ENCODE measurements around the gene ARMC9.

The ARMC9 gene

DNA sequence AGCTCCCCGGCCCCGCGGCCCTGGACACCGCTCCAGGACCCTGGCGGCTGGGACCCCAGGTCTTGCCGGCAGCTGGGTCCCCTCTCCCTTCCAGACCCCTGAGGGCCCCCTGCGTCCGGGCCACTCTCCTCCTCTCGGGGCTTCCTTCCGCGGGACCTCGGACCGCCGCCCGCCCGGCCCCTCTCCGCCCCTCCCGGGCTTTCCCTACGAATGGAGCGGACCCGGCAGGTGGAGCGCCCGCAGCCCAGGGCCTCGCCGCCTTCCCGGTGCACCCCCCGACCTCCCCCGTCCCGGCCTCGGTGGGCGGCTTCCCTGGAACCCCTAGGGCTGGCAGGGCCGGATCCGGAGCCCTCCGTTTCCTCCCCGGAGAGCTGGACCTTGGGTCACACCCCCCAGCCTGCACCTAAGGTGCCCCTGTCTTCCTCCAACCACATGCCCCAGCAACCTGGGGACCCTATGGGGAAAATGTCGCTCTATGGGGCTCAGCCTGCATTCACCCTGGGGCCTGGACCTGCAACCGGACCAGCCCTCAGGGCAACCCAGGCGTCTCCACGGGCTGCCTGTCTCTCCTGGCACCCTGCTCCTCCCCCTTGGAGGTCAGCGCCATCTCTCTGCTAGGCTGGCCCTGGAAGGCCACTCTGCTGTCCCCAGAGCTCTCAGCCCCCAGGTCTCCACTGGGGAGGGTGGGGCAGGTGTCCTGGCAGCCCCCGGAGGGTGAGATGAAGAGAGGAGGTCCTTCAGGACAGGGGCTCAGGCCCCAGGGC is 197.8 kb downstream of the ARMC9 start:
- H3K4me3 ChIP-seq (ENCODE audit: low read depth, low read length) = no peak overlapping the region
- in situ Hi-C loops (cut with HindIII; ENCODE audit: low sequenced_read_pairs) = no loop called here

DNA sequence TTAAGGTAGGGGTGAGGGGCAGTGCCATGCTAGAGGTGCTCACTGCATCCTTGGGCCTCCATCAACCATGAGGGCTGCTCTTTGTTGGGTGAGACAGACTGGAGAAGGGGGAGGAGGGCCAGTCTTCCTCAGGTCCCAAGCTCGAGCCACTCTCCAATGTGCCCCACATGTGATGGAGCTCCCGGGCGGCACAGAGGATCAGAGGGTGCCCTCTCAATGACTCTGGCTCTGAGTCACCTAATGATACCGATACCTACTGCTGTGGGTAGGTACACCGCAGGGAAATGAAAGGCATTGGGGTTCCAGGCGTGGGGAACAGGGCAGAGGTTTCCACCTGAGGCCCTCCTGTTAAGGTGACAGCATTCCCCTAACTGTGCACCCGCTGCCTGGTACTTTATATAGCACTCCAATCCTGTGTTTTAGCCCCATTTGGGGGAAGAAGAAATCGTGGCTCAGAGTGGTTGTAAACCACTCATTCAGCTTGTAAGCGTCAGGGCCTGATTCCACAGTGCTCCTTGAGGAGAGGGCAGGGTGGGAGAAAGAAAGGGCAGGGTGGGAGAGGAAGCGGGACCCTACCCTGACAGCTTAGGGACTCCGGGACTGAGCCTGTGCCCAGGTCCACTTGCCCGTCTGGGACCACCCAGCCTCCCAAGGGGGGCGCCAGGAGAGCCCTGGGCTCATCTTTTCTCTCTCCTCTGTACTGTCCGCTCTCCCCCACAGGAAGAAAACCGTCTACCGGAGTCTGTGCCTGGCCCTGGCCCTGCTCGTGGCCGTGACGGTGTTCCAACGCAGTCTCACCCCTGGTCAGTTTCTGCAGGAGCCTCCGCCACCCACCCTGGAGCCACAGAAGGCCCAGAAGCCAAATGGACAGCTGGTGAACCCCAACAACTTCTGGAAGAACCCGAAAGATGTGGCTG is 198.8 kb downstream of the ARMC9 start:
- TF ChIP-seq, protein P1, sequence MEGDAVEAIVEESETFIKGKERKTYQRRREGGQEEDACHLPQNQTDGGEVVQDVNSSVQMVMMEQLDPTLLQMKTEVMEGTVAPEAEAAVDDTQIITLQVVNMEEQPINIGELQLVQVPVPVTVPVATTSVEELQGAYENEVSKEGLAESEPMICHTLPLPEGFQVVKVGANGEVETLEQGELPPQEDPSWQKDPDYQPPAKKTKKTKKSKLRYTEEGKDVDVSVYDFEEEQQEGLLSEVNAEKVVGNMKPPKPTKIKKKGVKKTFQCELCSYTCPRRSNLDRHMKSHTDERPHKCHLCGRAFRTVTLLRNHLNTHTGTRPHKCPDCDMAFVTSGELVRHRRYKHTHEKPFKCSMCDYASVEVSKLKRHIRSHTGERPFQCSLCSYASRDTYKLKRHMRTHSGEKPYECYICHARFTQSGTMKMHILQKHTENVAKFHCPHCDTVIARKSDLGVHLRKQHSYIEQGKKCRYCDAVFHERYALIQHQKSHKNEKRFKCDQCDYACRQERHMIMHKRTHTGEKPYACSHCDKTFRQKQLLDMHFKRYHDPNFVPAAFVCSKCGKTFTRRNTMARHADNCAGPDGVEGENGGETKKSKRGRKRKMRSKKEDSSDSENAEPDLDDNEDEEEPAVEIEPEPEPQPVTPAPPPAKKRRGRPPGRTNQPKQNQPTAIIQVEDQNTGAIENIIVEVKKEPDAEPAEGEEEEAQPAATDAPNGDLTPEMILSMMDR (IDR thresholded peaks at IDR 0.05; ENCODE audit: low read depth, low read length) = no peak
- DNase-seq (ENCODE audit: low read depth, low spot score) = no peak
- H3K4me3 ChIP-seq (ENCODE audit: low read depth, low read length) = no peak overlapping the region
- in situ Hi-C loops (cut with HindIII; ENCODE audit: low sequenced_read_pairs) = no loop called here

More for the DNA sequence above, 197.8 kb downstream of the ARMC9 start:
- TF ChIP-seq, protein P1 (IDR thresholded peaks at IDR 0.05; ENCODE audit: low read depth, low read length) = no peak
- DNase-seq (ENCODE audit: low read depth, low spot score) = no peak

DNA sequence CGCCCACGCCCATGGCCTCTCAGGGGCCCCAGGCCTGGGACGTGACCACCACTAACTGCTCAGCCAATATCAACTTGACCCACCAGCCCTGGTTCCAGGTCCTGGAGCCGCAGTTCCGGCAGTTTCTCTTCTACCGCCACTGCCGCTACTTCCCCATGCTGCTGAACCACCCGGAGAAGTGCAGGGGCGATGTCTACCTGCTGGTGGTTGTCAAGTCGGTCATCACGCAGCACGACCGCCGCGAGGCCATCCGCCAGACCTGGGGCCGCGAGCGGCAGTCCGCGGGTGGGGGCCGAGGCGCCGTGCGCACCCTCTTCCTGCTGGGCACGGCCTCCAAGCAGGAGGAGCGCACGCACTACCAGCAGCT is 199.5 kb downstream of the ARMC9 start:
- in situ Hi-C loops (cut with HindIII; ENCODE audit: low sequenced_read_pairs) = no loop called here
- DNase-seq (ENCODE audit: low read depth, low spot score) = no peak
- no peak overlapping the region for H3K4me3 ChIP-seq (ENCODE audit: low read depth, low read length)
- TF ChIP-seq, protein P1 (IDR thresholded peaks at IDR 0.05; ENCODE audit: low read depth, low read length) = no peak

DNA sequence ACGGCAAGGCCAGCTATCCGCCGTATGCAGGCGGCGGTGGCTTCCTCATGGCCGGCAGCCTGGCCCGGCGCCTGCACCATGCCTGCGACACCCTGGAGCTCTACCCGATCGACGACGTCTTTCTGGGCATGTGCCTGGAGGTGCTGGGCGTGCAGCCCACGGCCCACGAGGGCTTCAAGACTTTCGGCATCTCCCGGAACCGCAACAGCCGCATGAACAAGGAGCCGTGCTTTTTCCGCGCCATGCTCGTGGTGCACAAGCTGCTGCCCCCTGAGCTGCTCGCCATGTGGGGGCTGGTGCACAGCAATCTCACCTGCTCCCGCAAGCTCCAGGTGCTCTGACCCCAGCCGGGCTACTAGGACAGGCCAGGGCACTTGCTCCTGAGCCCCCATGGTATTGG is 200.2 kb downstream of the ARMC9 start:
- H3K4me3 ChIP-seq (ENCODE audit: low read depth, low read length) = no peak overlapping the region
- TF ChIP-seq, protein P1 (IDR thresholded peaks at IDR 0.05; ENCODE audit: low read depth, low read length) = no peak
- in situ Hi-C loops (cut with HindIII; ENCODE audit: low sequenced_read_pairs) = no loop called here
- DNase-seq (ENCODE audit: low read depth, low spot score) = no peak

DNA sequence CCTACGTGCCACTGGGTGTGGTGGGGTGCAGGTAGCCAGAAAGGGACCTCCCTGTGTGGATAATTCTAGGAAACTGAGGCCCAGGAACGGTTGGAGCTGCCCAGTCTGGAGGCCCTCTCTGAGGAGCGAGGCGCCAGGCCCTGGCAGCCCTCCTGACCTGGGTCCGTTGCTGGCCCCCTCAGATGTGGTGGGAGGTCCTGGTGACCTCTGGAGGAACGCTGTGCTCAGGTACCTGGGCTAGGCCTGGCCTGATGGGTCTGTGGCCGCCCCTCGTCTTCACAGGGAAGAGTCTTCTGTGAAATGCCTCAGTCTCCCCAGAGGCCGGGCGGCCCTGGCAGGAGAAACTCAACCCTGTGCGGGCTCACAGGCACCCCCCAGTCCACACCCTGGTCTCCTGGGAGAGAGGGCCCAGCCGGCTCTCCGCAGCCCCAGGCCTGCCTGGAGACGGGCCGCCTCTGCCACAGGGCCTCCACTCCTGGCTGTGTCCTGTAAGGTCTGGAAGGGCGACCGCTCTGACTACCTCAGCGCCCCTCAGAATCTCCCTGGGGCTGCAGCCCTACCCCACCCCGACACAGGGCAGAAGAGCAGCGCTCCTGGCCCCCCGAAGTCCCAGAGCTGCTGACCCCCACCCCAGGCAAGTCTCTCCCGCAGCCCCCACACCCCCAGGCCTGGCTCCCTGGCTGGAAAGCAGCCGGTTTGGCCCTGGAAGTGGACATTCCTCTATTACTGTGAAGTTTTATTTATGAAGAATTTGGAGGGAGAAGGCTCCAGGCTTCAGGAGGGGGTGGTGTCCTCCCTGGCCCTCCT is 200.8 kb downstream of the ARMC9 start:
- no peak overlapping the region for H3K4me3 ChIP-seq (ENCODE audit: low read depth, low read length)
- TF ChIP-seq, protein P1 (IDR thresholded peaks at IDR 0.05; ENCODE audit: low read depth, low read length) = no peak
- in situ Hi-C loops (cut with HindIII; ENCODE audit: low sequenced_read_pairs) = no loop called here
- no peak for DNase-seq (ENCODE audit: low read depth, low spot score)
